NCI-H1092 treated with DMSO at 0.1 percent for 48 hours (cell line): ENCODE measurements around the gene GRN.
A peak's percentile ranks its signal among the peaks of the same experiment; 100 is the strongest.
"Not testable (repeated sequence)": the region's sequence is repeated elsewhere in the genome, so short reads cannot be mapped to it uniquely, and the experiment has no call there.

Experiments
- DNase-seq: peaks from one replicate; lab custom pipeline; 2025; lab: John Stamatoyannopoulos, UW

The GRN gene

DNA sequence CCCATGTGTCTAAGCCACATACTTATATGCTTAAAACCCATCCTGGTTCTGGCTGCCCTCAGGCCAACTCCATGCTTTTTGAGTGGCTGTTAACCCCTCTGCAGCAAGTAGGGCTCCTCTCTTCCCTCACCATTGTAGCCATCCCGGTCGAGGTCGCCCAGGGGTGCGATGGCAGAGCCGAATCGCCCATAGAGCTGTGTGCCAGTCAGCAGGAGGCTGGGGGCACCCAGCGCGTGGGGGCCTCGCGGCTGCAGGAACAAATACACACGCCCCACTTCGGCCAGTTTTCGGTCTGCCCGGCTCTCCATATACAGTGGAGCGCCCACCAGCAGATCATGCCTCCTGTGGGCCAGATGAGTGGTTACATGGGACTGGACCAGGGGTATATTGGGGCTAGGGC is 38.3 kb downstream of the GRN start:
- DNase-seq: no peak

DNA sequence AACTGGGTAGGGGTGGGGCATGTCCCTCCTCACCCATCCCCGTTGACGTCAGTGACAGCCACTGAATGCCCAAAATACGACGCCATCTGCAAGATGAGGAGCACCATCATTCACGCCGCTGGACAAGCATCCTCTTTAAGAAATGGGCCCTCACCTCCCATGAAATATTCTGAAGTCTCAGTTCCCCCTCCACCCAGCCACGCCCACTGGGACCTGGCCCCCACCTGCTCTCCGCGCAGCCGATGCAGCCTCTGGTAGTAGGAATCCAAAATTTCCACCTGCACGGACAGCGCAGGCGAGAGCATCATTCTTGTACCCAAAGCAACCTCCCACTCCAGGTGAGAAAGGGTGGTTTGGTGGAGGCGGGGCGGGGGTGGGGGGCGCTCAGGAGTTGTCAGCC is 38.8 kb downstream of the GRN start:
- DNase-seq: no peak

DNA sequence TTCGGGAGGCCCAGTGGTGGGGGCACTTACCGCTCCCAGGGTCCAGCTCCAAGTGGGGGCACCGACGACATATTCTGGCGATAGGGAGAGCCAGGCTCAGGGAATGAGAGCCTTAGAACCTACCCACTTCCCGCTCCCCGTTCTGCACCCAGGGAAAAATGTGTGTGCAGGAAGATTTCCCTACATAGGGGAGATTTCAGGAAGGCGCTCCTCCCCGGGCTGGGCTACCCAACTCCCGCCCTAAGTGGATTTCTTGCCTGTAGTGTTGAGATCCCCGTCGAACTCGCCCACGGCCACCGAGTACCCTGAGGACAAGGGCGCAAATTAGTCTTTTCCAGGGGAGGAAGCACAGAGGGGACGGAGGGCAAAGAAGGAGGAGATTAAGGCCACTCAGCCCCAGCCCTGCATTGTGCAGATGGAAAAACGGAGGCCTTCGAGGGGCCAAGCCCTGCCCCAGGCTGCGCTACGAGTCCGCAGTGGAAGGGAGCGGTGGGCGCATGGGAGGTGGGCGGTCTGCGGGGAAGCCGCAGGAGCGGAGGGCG is 39.2 kb downstream of the GRN start:
- no peak for DNase-seq

DNA sequence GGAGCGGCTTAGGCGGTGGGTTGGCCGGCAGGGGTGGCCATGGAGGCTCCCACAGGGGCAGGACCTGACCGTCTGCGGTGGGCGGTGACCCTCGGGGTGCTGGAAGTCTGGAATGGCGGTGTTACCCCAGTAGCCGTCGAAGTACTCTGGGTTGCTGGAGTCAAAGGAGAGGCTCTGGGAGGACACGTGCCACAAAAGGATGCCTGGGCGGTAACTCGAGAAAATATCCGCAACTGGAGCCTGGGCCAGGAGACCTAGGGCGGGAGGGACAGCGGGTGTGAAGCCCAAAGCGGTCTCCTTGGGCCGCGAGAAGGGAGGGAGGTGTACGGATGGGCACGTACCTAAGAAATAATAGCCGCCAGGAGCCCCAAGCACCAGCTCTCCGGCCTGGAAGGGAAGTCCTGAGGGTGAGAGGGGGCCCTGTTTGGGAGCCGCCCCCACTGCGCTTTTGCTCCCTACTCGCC is 39.8 kb downstream of the GRN start:
- DNase-seq: no peak

DNA sequence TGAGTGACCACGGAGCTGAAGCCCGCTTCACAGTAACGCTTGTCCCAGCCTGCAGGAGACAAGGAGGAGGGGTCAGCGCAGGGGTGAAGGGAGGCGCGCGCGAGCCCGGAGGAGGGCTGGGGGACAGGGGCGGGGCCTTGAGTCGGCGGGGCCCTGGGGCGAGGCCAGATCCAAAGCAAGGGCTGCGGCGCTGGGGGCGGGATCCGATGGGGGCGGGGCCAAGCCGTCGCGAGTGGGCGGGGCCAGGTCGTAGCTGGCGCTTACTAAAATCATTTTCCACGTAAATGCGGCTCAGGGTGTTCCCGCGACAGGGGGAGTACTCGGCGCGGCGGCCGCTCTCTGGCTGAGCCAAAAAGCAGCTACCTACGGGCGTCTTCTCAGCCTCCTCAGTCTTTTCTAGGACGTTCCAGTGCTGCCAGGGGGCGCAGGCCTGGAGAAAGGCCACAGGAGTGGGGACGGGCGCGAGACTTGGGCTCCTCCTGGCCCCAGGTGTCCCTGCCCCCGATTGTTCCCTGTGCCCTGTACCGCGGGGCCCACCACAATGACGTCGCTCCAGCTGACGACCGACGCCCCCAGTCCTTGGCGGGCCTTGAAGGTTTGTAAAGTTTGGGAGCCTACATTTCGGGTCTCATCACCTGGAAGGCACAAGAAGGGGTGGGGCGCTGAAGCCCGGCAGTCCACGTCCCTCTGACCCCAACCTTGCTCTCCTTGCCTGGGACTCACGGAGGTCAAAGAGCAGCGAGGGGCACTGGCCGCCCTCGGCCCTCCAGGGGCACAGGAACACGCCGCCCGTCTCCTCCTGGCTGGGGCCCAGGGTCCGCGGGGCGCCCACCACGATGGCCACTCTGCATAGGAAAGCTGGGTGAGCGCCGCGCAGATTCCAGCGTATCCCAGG is 40.4 kb downstream of the GRN start:
- peak; percentile 44 for DNase-seq

DNA sequence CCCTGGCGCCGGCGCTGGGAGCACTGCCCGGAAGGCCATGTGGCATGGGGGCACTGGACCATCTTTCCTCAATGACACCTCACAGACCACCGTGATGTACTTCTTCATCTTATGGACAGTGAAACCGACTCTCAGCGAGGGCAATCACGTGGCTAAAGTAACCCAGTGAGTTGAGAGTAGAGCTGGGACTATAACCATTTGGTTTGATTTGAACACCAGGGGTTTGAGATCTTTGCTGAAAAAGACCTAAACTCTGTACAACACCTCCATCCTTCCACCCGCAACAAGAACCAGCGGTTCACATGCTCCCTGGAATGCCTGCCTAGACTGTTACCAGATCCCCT is 41.1 kb downstream of the GRN start:
- DNase-seq: peak; percentile 15

DNA sequence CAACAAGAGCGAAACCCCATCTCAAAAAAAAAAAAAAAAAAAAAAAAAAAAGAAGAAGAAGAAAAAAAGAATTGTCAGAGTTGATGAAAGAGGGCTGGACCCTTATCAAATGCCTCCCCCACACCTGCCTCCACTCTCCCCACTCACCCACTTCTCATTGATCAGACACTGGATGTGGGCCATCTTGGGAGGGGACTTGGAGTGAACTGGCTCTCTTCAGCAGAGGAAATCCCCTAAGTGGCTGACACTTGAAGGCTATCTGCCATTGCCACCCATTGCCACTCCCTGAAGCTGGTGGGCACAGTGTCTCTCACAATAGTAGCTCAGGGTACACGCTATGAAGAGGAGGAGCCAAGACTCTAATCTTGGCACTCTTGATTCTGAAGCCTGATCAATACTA is 42.7 kb downstream of the GRN start:
- DNase-seq: no peak

DNA sequence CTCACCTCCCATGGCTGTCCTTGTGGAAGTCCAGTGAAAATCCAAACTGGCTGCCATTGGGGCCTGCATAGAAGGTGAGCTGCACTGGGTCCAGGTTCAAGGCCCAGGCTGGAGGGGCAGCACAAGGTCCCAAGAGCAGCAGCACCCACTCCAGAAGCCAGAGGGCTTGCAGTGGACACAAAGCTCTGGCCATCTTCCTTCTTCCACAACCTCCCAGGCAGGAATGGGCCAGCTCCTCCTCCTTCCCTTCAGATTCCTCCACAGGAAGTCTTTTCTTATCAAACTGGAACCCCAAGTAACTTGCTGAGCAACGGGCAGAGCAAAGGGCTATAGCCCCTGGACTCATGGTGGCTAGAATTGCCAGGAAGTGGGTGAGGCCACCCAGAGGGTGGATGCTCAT is 44.2 kb downstream of the GRN start, which contains the start of gene ITGA2B:
Gene ITGA2B (minus strand): TSS at position 369 of the 400 bp plus-strand sequence. CDS start 176 bp downstream, at position 193.
- DNase-seq: no peak

DNA sequence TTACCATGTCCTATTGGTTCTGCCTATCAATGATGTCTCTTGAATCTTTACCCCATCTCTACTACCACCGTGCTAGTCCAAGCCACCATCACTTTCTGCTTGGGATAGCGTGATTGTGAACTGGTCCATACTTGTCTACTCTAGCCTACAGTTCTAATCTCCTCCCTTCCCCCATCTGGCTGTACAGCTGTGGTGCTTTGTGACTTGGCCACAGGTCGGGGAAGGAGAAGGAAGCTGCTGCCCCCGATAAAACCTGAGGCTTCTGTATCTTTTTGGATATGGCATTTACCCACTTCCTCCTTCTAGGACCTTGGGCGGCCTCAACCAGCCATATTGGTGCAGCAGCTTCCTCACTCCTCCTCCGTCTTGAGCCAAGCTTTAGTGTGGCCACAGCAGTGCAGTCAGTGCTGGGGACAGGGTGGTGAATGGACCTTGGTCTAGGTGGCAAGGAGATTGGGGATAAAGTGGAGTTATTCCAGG is 44.7 kb downstream of the GRN start:
- no peak for DNase-seq

DNA sequence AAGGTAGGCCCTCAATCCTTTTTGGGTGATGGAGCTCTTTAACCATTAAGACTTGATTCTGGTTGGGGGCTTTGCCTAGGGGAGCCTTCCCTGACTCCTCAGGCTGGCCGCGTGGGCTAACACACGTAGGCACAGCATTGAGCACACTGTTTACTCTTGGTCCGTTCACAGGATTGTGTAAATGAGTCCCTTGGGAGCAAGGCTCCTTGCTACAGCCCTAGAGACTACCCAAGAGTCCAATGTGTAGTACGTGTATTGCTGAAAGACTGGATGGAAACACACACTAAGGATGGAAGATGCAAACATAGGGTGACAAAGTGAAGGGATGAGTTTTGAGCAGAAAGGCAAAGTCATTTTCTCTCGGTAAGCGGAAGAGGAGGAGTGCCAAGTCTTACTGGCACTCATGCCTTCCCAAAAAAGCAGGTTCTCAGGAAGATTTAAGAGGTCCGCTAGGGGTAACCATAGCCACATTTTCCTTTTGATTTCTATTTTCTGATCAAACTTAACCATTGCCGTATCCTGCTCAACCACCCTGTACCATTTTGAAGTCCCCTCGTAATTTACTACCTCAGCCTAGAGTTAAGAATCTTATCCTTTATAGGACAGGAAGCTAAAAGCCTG is 45.3 kb downstream of the GRN start:
- no peak for DNase-seq

DNA sequence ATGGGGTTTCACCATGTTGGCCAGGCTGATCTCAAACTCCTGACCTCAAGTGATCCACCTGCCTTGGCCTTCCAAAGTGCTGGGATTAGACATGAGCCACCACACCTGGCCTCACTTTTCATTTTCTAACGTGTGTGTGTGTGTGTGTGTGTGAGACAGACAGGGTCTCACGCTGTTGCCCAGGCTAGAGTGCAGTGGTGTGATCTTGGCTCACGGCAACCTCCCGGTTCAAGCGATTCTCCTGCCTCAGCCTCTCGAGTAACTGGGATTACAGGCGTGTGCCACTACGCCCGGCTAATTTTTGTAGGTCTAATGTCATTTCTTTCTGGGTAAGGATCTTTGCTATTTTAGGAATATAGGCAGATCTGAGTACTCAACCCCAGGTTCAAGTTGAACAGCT is 49.0 kb downstream of the GRN start:
- DNase-seq: not testable (repeated sequence)

DNA sequence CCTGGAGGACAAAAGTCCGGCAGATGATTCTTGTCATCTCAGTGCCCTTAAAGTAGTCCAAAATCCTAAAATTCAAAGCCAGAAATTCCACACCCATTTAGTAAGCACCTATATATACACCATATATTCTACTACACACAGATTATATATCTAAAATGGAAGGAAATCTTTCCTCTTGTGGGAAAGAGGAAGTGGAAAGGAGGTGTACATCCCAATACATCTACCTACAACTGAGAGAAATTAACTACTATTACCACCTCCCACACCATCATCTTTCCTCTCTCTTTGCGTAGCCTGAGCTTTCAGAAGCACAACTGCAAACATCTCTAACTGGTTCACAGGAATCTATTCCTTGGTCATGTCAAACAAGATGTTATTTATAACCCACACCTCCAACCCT is 49.7 kb downstream of the GRN start:
- DNase-seq: no peak

DNA sequence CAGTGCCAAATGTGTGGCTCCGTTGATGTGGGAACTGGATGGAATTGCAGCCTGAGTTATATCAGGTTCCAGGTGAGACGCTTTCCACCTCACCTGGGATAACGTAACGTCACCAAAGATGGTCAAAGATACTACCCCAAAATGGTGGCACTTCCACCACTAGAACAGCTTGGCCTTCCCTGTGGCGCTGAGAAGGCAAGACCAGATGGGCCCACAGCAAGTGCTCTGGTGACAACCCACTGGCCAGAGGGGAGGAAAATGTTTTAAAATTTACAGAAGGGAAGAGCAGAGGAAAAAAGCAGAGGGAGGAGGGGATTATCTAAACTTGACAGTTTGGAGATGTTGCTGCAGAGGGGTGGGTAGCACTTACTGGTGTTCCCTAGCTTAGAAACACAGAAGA is 51.8 kb downstream of the GRN start:
- DNase-seq: no peak

DNA sequence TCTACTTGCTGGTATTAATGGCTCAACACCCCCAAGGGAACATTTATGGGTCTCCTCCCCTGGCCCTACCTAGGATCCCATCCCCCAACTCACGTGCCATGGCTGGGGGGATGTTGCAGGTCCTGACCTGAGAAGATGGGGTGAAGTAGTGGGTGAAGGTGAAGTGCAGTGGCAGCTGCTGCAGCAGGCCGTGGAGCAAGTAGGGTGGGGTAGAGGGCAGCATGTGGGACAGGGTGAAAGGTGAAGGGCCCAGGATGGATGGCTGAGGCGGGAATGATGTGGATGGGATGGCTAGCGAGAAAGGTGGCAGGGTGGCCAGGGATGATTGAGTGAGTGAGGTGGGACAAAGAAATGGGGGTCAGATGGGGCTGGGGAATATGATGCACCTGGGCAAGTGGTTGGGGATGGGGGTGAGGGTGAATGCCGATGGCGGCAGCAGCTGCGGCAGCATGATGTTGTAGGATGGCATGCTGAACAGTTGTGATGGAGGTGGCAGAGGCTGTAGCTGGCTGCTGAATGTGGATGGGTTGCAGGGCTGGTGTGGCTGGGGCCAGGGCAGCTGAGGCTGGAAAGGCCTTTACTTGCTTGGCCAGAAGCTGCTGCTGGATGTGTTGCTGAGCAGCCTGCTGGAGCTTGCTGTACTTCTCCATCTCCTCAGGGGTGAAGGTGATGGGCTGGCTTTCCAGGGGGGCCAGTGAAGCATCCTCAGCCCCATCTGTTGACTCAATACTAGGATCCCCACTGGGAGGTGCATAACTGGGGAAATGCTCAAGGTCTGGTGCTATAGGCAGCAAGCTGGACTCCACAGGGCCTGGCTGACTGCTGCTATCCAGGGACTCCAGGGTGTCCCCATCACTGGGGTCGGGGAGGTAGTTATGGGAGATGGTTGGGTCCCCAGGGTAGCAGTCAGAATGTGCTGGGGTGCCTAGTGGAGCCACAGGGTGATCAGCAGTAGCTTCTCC is 52.7 kb downstream of the GRN start:
- DNase-seq: no peak

DNA sequence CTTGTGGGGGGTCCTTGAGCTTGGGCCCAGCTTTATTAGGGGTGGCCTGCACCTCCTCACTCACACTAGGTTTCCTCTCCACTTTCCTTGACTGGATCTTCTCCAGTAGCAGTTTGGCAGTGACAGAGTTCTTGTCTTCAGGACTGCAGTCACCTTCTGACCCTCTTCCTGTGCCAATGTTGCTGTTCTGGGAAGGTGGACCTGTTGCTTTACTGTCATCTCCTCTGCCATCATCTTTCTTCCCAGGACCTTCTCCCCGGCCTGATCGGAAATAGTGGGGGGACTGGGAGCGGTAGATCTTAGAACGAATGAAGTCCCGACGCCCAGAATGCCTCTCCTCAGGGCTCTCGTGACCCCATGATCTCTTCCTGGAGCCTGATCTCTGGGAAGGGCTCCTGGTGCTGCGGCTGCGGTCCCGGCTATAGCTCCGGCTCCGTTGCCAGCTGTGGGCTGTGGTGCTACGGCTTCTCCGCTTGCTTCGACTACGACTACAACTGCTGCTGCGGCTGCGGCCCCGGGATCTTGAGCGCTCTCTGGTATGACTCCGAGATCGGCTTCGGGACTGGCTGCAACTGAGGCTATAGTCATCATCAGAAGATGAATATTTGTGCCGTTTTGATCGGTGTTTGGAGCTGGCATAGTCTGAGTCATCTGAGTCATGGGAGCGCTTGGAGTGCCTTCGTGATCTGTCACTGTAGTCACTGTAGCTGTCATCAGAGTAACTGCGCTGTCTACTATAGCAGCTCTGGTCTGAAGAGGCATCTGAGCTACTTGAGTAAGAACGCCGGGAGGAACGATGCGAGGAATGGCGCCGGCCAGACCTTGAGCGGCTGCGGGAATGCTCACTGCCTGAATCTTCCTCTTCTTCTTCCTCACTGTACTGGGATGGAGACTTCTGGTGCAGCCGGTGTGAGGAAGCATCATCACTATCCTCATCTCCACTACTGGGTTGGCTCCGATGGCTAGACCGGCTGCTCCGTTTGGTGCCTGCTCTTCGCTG is 53.9 kb downstream of the GRN start:
- no peak for DNase-seq

DNA sequence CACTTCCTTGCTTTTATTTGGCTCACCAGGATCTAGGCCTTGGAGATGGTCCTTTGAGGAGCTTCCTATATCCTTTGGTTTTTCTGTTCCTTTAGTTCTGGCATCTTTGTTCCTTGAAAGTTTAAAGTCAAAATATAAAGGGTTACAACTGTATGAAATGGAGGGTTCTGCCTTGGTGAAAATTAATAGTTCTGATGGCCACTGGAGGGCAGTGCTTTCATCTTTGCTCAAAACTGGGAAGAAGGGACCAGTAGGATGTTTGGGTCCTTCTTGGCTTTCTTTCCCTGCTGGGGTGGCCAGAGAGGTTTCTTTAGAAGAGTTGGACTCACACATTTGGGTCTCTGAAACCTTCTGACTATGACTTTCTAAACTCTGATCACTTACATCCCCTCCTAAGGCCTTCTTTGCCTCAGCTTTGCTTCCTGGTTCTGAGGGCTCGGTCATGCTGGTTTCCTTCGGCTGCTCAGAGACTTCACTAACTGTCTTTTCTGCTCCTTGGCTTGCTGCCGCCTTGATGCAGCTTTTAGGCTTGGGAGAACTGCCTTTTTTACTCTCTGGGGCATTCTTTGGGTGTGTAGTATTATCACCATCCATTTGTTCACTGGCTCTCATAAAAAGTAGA is 55.2 kb downstream of the GRN start:
- DNase-seq: no peak
